ENCODE measurements around the gene LPP. TPM values are rescaled to one million over a fixed set of nuclear protein-coding genes. Genes with fewer than 3 reads are reported as not detected.

Gene LPP
- total RNA-seq, 4 donors from 2014 or later, result 109 to 170 (median 132) TPM

DNA sequence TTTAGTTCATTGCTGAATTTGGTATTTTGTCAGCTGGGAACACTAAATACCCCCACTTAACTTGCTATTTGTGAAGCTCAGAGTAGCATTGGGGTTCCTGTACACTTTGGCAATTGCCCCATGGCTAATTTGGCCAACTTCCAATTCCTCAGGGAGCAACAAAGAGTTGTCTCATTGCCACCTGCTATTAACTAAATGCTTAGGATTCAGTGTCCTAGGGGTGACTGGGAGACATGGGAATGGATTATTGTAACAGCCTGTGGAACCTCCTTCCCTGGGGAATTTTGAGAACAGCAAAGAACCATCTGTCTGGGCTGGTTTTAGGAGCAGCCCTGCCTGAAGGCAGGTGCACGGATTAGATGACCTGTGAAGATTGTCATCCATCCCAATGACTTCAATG is 580.4 kb downstream of the LPP start:
- Histone ChIP-seq H3K4me1 (peaks cover 0 to 4% (median 0%) of the 10 kb centered on the region in 4 donors), H3K27me3 (no peaks in the 10 kb centered on the region), H3K9me3 (no peaks in the 10 kb centered on the region), H3K27ac (no peak overlapping the region), H3K4me3 (no peak overlapping the region), H3K36me3 (no peaks in the 10 kb centered on the region)
- no peak for DNase-seq
- TF ChIP-seq POLR2A (IDR thresholded peaks at IDR 0.05), result no peak
- TF ChIP-seq, protein P1, sequence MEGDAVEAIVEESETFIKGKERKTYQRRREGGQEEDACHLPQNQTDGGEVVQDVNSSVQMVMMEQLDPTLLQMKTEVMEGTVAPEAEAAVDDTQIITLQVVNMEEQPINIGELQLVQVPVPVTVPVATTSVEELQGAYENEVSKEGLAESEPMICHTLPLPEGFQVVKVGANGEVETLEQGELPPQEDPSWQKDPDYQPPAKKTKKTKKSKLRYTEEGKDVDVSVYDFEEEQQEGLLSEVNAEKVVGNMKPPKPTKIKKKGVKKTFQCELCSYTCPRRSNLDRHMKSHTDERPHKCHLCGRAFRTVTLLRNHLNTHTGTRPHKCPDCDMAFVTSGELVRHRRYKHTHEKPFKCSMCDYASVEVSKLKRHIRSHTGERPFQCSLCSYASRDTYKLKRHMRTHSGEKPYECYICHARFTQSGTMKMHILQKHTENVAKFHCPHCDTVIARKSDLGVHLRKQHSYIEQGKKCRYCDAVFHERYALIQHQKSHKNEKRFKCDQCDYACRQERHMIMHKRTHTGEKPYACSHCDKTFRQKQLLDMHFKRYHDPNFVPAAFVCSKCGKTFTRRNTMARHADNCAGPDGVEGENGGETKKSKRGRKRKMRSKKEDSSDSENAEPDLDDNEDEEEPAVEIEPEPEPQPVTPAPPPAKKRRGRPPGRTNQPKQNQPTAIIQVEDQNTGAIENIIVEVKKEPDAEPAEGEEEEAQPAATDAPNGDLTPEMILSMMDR (IDR thresholded peaks at IDR 0.05), result no peak

DNA sequence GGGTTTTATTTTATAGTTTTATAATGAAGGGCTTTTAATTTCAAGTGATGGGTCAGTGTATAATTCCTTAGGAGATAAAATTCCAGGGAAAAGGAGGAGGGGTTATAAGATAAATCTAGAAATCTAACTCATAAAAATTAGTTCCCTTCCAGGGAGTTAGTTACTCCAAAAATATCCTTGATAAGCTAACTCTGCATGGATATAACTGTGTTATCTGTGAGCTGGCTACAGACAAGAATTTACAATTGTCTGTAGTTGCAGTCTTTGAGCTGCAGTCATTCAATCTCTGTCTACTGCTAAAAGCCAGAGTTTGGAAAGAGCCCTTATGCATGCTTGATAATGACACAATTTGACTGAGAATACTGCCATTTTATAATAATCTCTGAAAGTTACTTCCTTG is 585.6 kb downstream of the LPP start:
- H3K27ac ChIP-seq, result no peak overlapping the region
- H3K4me1 ChIP-seq, result no peaks in the 10 kb centered on the region
- no peak overlapping the region for H3K4me3 ChIP-seq
- H3K36me3 ChIP-seq, result no peaks in the 10 kb centered on the region
- TF ChIP-seq, protein P1 (IDR thresholded peaks at IDR 0.05), result no peak
- TF ChIP-seq POLR2A (IDR thresholded peaks at IDR 0.05), result no peak
- no peak for DNase-seq
- no peaks in the 10 kb centered on the region for H3K27me3 ChIP-seq
- H3K9me3 ChIP-seq, result no peaks in the 10 kb centered on the region

DNA sequence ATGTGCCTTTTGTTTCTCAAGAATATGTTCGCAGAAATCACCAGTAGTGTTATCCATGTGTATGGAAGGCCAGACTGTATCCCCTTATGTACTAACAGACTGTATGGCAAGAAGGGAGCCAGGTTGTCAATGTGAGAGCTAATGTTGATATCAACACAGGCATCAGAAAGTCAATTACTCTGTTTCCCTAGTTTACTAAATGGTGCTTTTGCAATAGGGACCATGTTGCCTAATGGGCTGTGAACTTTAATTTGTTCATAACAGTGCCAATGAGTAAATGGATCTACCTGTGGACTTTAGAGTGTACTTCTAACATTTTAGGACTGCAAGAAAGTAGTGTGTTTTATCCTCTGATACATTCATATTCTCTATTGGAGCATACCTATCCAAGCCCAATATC is 586.1 kb downstream of the LPP start:
- Histone ChIP-seq H3K4me1 (no peaks in the 10 kb centered on the region), H3K27me3 (no peaks in the 10 kb centered on the region), H3K9me3 (no peaks in the 10 kb centered on the region), H3K4me3 (no peak overlapping the region), H3K27ac (no peak overlapping the region), H3K36me3 (no peaks in the 10 kb centered on the region)
- no peak for TF ChIP-seq POLR2A (IDR thresholded peaks at IDR 0.05)
- TF ChIP-seq, protein P1 (IDR thresholded peaks at IDR 0.05), result no peak
- DNase-seq, result no peak

DNA sequence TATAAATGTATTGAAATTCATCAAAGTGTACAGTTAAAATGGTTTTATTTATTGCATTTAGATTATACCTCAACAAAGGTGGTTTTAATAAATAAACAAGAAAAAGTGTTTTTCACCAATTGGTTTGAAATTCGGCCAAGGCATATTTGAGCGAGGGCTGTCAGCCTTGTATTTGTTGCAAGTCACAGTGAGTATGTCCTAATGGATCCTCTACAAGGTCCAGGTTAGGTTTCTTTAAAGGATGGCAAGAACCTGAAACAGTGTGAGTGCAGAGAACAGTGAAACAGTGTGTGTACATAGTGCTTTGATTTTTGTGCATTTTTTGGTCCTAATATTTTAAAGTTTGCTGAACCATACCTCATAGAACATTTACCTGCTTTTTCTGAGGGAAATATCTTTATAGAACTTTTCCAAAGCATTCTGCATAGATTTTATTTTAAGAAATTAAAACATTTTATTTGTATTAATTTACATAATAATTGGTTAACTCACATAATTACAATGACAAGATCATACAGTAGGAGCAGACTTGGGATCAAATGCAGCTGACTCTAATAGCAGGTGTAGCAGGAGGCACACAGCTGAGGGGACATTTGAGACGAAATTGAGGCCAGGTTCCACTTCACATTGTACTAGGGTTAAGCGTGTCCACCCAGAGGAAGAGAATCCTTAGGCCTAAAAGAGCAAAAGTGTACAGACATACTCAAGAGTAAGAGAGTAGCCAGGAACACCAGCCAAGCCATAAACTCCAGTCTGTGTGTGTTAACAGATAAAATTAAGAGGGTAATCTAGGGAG is 589.0 kb downstream of the LPP start:
- Histone ChIP-seq H3K9me3 (no peaks in the 10 kb centered on the region), H3K36me3 (no peaks in the 10 kb centered on the region), H3K4me3 (no peak overlapping the region), H3K27me3 (no peaks in the 10 kb centered on the region), H3K4me1 (no peaks in the 10 kb centered on the region), H3K27ac (no peak overlapping the region)
- no peak for TF ChIP-seq POLR2A (IDR thresholded peaks at IDR 0.05)
- TF ChIP-seq, protein P1 (IDR thresholded peaks at IDR 0.05), result no peak
- no peak for DNase-seq

DNA sequence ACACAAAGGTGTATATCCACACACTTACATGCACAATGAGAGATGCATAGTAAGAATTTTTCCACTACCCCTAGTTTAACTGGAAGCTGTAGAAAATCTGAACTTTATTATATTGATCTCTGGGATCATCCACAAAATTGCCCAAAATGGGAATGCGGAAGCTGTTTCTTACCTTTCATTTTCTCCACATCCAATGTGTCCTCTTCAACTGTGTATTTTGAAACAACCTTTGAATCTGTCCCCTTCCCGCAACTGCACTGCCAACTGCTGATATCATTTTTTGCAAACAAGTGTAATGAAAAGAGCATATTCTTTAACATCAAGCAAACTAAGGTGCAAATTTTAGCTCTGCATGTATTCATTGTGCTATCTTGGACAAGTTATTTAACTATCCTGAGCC is 590.2 kb downstream of the LPP start:
- Histone ChIP-seq H3K4me3 (no peak overlapping the region), H3K27ac (no peak overlapping the region), H3K36me3 (no peaks in the 10 kb centered on the region), H3K27me3 (no peaks in the 10 kb centered on the region), H3K4me1 (no peaks in the 10 kb centered on the region), H3K9me3 (no peaks in the 10 kb centered on the region)
- TF ChIP-seq, protein P1 (IDR thresholded peaks at IDR 0.05), result no peak
- TF ChIP-seq POLR2A (IDR thresholded peaks at IDR 0.05), result no peak
- DNase-seq, result no peak

All from Peyer's patch (tissue), 4 donors.